Fibroblast of lung (primary cell): ENCODE data around the gene ZBTB40.

Experiments used
- CTCF ChIP-seq, 2 donors: IDR thresholded peaks in 1 of 2; conservative IDR thresholded peaks in 1 of 2; 1 replicate in 1 of 2; 2 replicates in 1 of 2; pipeline ENCODE4 v1.5.1; 2011 to 2012; ENCODE audit warnings: low read length in 2 of 2, control low read depth in 1 of 2, inconsistent platforms in 1 of 2, low read depth in 1 of 2, mild to moderate bottlenecking in 1 of 2
- EZH2 ChIP-seq: IDR thresholded peaks from 2 replicates; pipeline ENCODE4 v1.5.1; 2012; ENCODE audit warnings: low read length, control low read depth, mild to moderate bottlenecking; ENCODE audit errors: missing control alignments

- TF ChIP-seq EZH2 (no peak), CTCF (conservative IDR thresholded peaks at IDR 0.05 in 1 of 2, IDR thresholded peaks at IDR 0.05 in 1 of 2; ENCODE audit: low read depth in 1 of 2, low read length in 2 of 2) (no peak)
These were observed 11.1 kb upstream of the ZBTB40 start for GRCh38 chr1:22440582-22440981.
